ENCODE results near the gene INAFM2.

INAFM2 gene

DNA sequence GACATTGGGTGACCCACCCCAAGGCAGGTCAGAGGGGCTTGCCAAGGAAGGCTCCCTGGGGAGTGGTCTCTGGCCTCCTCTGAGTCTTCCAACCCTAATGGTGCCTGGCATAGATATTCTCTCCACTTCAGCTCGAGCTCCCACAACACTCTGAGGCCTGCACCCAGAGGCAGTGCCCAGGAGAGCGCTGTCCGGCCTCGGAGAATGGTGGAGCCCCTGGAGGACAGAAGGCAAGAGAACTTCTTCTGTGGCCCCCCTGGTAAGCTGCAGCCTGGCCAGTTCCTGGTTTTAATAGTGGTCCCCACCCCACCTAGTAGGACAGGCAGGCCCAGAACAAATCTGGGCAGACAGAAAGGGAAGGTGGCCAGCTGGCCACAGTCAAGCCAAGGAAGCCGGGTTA, 41.5 kb downstream of the INAFM2 start:
- no peak for DNase-seq

DNA sequence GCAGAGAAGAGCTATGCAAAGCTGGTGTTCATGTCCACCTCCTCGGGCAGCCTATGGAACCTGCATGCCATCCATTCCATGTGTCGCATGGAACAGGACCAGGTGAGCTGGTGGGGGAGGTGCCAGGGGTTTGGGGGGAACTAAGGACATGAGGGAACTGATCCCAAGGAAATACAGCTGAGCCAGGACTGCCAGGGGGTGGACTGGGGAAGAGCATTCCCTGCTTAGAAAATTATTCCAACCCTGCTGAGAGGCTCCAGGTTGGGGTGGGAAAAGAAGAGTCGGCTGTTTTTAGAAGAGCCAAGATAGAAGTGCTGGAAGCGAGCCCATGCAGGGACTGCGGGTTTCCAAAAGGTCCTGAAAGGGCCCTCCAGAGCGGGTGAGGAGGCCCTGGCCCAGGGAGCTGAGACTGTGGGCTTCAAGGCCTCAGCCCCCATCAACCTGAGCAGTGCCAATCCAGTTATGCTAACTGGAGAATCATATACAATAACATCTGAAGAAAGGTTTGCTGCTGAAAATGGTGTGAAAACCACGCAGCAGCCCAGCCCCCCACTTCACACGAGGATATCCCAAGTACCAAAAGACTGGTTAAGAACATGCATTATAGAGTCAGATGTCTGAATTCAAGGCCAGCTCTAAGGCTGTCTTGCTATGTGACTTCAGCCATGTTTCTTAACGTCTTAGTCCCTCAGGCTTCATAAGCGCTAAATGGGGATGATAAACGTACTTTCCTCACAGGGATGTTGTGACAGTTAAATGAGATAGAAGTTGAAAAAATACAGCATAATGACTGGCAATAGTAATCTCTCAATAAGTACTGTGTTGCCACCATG, 42.3 kb downstream of the INAFM2 start:
- peak in 1 of 14 donors; percentile 36 for DNase-seq

DNA sequence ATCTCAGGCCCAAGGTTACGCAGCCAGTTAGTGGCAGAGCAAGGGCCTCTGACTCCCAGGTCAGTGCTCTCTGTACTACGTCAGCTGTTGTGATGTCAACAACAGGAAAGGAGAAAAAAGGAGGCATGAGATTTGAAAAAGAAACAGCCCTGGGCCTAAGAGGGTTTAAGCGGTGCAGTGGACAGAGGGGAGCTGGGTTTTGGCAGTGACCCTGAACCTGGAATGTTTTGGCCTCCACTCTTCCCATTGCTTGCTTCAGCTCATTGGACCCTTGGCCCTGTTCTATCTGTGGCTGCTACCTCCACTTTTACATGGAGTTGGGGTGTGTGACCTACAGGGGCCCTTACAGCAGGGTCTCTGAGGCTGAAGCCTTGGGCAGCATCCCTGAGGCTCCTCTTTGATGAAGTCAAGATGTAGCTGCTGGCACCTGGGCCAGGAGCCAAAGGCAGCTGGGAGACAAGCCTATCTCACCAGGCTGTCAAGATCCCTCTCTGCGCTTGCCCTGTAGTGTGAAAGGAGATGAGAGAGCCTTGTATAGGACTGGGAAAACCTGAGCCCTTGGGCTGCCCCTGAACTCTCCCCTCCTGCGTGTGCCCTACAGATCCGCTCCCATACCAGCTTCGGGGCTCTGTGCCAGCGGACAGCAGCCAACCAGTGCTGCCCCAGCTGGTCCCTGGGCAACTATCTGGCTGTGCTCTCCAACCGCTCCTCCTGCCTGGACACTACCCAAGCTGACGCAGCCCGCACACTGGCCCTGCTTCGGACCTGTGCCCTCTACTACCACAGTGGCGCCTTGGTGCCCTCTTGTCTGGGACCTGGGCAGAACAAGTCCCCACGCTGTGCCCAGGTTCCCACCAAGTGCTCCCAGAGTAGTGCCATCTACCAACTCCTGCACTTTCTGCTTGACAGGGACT, 43.2 kb downstream of the INAFM2 start:
- DNase-seq, result peak in 12 of 14 donors; percentile 26 to 91 (median 44)

DNA sequence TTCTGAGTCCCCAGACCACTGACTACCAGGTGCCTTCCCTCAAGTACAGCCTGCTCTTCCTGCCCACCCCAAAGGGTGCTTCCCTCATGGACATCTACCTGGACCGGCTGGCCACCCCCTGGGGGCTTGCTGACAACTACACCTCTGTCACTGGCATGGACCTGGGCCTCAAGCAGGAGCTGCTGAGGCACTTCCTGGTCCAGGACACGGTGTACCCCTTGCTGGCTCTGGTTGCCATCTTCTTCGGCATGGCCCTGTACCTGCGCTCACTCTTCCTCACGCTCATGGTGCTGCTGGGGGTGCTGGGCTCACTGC, 43.8 kb downstream of the INAFM2 start:
- DNase-seq, result no peak

DNA sequence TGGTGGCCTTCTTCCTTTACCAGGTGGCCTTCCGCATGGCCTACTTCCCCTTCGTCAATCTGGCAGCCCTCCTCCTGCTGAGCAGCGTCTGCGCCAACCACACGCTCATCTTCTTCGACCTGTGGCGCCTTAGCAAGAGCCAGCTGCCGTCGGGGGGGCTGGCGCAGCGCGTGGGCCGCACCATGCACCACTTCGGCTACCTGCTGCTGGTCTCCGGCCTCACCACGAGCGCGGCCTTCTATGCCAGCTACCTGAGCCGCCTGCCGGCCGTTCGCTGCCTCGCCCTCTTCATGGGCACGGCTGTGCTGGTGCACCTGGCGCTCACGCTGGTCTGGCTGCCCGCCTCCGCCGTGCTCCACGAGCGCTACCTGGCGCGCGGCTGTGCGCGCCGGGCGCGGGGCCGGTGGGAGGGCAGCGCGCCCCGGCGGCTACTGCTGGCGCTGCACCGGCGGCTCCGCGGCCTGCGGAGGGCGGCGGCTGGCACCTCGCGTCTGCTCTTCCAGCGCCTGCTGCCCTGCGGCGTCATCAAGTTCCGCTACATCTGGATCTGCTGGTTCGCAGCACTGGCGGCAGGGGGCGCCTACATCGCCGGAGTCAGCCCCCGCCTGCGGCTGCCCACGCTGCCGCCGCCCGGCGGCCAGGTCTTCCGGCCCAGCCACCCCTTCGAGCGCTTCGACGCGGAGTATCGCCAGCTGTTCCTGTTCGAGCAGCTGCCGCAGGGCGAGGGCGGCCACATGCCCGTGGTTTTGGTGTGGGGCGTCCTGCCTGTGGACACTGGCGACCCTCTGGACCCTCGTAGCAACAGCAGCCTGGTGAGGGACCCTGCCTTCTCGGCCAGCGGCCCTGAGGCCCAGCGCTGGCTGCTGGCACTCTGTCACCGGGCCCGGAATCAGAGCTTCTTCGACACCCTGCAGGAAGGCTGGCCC, 44.5 kb downstream of the INAFM2 start:
- peak in 9 of 14 donors; percentile 38 to 83 (median 56) for DNase-seq

DNA sequence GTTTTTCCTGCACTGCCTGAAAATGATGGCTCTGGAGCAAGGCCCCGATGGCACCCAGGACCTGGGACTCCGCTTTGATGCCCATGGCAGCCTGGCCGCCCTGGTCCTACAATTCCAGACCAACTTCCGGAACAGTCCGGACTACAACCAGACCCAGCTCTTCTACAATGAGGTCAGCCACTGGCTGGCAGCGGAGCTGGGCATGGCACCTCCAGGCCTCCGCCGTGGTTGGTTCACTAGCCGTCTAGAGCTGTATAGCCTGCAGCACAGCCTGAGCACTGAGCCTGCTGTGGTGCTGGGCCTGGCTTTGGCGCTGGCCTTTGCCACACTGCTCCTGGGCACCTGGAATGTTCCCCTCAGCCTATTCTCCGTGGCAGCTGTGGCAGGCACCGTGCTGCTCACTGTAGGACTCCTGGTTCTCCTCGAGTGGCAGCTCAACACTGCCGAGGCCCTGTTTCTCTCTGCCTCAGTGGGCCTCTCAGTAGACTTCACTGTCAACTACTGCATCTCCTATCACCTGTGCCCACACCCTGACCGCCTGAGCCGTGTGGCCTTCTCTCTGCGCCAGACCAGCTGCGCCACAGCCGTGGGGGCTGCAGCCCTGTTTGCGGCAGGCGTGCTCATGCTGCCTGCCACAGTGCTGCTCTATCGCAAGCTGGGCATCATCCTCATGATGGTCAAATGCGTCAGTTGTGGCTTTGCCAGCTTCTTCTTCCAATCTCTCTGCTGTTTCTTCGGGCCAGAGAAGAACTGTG, 45.4 kb downstream of the INAFM2 start:
- peak in 1 of 14 donors; percentile 25 for DNase-seq

DNA sequence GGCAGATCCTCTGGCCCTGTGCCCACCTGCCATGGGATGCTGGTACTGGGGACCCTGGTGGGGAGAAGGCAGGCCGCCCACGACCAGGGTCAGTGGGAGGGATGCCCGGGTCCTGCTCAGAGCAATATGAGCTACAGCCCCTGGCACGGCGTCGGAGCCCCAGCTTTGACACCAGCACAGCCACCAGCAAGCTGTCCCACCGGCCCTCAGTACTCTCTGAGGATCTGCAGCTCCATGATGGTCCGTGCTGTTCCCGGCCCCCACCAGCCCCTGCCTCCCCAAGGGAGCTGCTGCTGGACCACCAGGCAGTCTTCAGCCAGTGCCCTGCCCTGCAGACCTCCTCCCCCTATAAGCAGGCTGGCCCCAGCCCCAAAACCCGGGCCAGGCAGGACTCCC, 46.0 kb downstream of the INAFM2 start:
- DNase-seq, result no peak

DNA sequence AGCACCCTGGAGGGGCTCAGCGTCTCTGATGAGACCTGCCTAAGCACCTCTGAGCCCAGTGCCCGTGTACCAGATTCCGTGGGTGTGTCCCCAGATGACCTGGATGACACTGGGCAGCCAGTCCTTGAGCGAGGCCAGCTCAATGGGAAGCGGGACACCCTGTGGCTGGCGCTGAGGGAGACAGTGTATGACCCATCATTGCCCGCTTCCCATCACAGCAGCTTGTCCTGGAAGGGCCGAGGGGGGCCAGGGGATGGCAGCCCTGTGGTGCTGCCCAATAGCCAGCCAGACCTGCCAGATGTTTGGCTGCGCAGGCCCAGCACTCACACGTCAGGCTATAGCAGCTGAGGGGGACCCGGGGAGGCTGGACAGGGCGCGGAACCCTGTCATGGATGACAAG, 46.5 kb downstream of the INAFM2 start:
- DNase-seq, result no peak

DNA sequence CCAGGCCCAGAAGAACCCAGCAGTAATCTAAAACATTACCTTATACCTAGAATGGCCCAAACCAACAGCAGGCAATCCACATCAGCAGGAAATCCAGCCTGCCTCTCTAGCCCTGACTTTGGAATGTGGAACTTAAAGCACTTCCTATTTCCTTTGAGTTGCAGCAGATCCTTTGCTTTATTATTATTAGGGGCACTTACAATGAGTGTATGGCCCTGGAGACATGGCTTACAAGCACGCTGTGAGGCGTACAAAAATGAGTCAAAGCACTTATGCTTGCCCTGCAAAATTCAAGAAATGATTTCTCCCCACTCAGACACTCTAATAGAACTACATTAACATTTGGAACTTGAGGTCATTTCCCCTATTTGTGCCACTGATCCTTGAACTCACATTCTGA, 49.5 kb downstream of the INAFM2 start:
- DNase-seq, result no peak

Data from C1 segment of cervical spinal cord (tissue), 14 donors.